HL-60 (cell line): Measurements from ENCODE around the gene BHLHE23.

Source experiments
- CTCF ChIP-seq: IDR thresholded peaks from one replicate; pipeline ENCODE4 v1.5.1; 2011; ENCODE audit warnings: low read length, control low read depth, inconsistent platforms; ENCODE audit not compliant: insufficient read depth
- GABPA ChIP-seq: IDR thresholded peaks from 2 replicates; pipeline ENCODE4 v1.6.1; 2012; ENCODE audit warnings: low read depth
- POLR2AphosphoS5 ChIP-seq: IDR thresholded peaks from 2 replicates; pipeline ENCODE4 v1.6.1; 2012; ENCODE audit warnings: low read depth
- SPI1 ChIP-seq: IDR thresholded peaks from 2 replicates; pipeline ENCODE4 v1.6.1; 2012; ENCODE audit warnings: low read depth, mild to moderate bottlenecking, borderline replicate concordance
- TF ChIP-seq, protein P1 (sequence below): IDR thresholded peaks from 2 replicates; pipeline ENCODE4 v1.6.1; 2012; ENCODE audit warnings: low read depth; ENCODE audit not compliant: insufficient replicate concordance

DNA sequence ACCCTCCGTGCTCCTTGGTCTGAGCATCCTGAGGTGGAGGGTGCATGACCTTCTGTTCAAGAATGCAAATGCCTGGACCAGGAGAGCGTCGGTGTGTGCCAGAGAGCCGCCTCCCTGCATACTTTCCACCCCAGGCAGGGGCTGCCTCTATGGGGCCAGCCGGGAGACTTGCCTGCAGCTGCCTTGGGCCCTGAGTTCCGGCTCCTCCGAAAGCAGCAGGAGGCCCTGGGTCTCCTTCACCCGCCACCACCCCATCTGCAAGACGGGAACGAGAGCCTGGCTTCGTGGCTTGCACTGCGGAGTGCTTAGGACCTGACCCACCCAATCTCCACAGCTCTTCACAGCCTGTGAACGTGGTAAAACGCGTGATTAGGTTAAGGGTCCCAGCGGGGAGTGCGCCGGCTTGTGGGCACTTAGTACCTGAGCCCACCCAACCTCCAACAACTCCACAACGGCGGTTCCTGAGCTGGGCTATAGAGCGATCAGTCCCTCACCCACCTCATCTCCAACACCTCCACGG lies 16.4 kb downstream of the BHLHE23 start:
- no peak for TF ChIP-seq CTCF
- TF ChIP-seq, protein P1, sequence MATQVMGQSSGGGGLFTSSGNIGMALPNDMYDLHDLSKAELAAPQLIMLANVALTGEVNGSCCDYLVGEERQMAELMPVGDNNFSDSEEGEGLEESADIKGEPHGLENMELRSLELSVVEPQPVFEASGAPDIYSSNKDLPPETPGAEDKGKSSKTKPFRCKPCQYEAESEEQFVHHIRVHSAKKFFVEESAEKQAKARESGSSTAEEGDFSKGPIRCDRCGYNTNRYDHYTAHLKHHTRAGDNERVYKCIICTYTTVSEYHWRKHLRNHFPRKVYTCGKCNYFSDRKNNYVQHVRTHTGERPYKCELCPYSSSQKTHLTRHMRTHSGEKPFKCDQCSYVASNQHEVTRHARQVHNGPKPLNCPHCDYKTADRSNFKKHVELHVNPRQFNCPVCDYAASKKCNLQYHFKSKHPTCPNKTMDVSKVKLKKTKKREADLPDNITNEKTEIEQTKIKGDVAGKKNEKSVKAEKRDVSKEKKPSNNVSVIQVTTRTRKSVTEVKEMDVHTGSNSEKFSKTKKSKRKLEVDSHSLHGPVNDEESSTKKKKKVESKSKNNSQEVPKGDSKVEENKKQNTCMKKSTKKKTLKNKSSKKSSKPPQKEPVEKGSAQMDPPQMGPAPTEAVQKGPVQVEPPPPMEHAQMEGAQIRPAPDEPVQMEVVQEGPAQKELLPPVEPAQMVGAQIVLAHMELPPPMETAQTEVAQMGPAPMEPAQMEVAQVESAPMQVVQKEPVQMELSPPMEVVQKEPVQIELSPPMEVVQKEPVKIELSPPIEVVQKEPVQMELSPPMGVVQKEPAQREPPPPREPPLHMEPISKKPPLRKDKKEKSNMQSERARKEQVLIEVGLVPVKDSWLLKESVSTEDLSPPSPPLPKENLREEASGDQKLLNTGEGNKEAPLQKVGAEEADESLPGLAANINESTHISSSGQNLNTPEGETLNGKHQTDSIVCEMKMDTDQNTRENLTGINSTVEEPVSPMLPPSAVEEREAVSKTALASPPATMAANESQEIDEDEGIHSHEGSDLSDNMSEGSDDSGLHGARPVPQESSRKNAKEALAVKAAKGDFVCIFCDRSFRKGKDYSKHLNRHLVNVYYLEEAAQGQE = no peak
- TF ChIP-seq POLR2AphosphoS5 = no peak
- no peak for TF ChIP-seq GABPA
- no peak for TF ChIP-seq SPI1
